Lung (tissue), 4 donors: ENCODE results near the gene KRT6B. TPM values are rescaled to one million over a fixed set of nuclear protein-coding genes. Genes with fewer than 3 reads are reported as not detected.

Experiments used
- polyA plus RNA-seq, 2 donors: library from polyadenylated mRNA; stranded (reverse); fragments of 200-250 nt; gene quantifications; one replicate each; pipeline ENCODE4 v1.2.1, GENCODE V29; 2013
- total RNA-seq, 2 donors: library from RNA; depleted of rRNA in 1 of 2; stranded (reverse); fragments of >200 nt in 1 of 2; gene quantifications; one replicate each; pipeline ENCODE4 v1.2.1, GENCODE V29; 2014 to 2021
- donor health status: Bipolar disorder and iron deficiency.
- donor health status: healthy.
- donor health status: DM: yes; HTN: yes; CAD: no.

Gene KRT6B
- total and polyA plus RNA-seq, 4 donors = 0.06 to 0.63 (median 0.25) TPM; not detected in 1

Other genes with a start within 250 kb of the KRT6B start
- gene KRT7, start 218.9 kb downstream of the KRT6B start, total RNA-seq = 1,000 to 10,000 TPM in 1 of 2 donors, 10 to 100 TPM in 1; 33.6 to 1,411 TPM
- gene KRT7, start 218.9 kb downstream of the KRT6B start, polyA plus RNA-seq = 1,000 to 10,000 TPM; 1,201 to 1,415 TPM
- 1 to 10 TPM in 1 of 2 donors, not detected in 1; 1.1 TPM for gene KRT86, start 177.5 kb downstream of the KRT6B start, total RNA-seq
- gene KRT86, start 177.5 kb downstream of the KRT6B start, polyA plus RNA-seq = under 1 TPM; 0.11 to 0.31 TPM
- gene KRT81, start 160.6 kb downstream of the KRT6B start, total RNA-seq = under 1 TPM; 0.20 to 0.61 TPM
- under 1 TPM; 0.02 to 0.26 TPM for gene KRT81, start 160.6 kb downstream of the KRT6B start, polyA plus RNA-seq
- gene KRT83, start 130.7 kb downstream of the KRT6B start, total RNA-seq = not detected
- not detected for gene KRT83, start 130.7 kb downstream of the KRT6B start, polyA plus RNA-seq
- gene KRT85, start 84.7 kb downstream of the KRT6B start, total RNA-seq = not detected
- not detected for gene KRT85, start 84.7 kb downstream of the KRT6B start, polyA plus RNA-seq
- gene KRT84, start 66.5 kb downstream of the KRT6B start, total RNA-seq = not detected
- gene KRT84, start 66.5 kb downstream of the KRT6B start, polyA plus RNA-seq = not detected
- gene KRT82, start 45.8 kb downstream of the KRT6B start, total RNA-seq = not detected
- not detected for gene KRT82, start 45.8 kb downstream of the KRT6B start, polyA plus RNA-seq
- gene KRT75, start 17.8 kb downstream of the KRT6B start, total RNA-seq = not detected
- under 1 TPM in 1 of 2 donors, not detected in 1; 0.01 TPM for gene KRT75, start 17.8 kb downstream of the KRT6B start, polyA plus RNA-seq
- gene KRT6C, start 21.7 kb upstream of the KRT6B start, total RNA-seq = not detected
- under 1 TPM; 0.08 to 0.10 TPM for gene KRT6C, start 21.7 kb upstream of the KRT6B start, polyA plus RNA-seq
- gene KRT6A, start 41.1 kb upstream of the KRT6B start, total RNA-seq = 1 to 10 TPM in 1 of 2 donors, under 1 TPM in 1; 0.65 to 7.9 TPM
- 10 to 100 TPM in 1 of 2 donors, 1 to 10 TPM in 1; 6.8 to 46.8 TPM for gene KRT6A, start 41.1 kb upstream of the KRT6B start, polyA plus RNA-seq
- gene KRT5, start 68.2 kb upstream of the KRT6B start, total RNA-seq = 10 to 100 TPM; 19.0 to 49.4 TPM
- 10 to 100 TPM; 15.8 to 48.5 TPM for gene KRT5, start 68.2 kb upstream of the KRT6B start, polyA plus RNA-seq
- not detected for gene KRT71, start 101.0 kb upstream of the KRT6B start, total RNA-seq
- gene KRT71, start 101.0 kb upstream of the KRT6B start, polyA plus RNA-seq = not detected
- not detected for gene KRT74, start 121.7 kb upstream of the KRT6B start, total RNA-seq
- not detected for gene KRT74, start 121.7 kb upstream of the KRT6B start, polyA plus RNA-seq
- gene KRT72, start 149.3 kb upstream of the KRT6B start, total RNA-seq = under 1 TPM in 1 of 2 donors, not detected in 1; 0.17 TPM
- under 1 TPM; 0.14 TPM for gene KRT72, start 149.3 kb upstream of the KRT6B start, polyA plus RNA-seq
- gene KRT73, start 166.4 kb upstream of the KRT6B start, total RNA-seq = not detected
- gene KRT73, start 166.4 kb upstream of the KRT6B start, polyA plus RNA-seq = under 1 TPM in 1 of 2 donors, not detected in 1; 0.07 TPM
- not detected for gene KRT2, start 200.1 kb upstream of the KRT6B start, total RNA-seq
- under 1 TPM in 1 of 2 donors, not detected in 1; 0.03 TPM for gene KRT2, start 200.1 kb upstream of the KRT6B start, polyA plus RNA-seq
- under 1 TPM; 0.09 to 0.82 TPM for gene KRT1, start 228.3 kb upstream of the KRT6B start, total RNA-seq
- gene KRT1, start 228.3 kb upstream of the KRT6B start, polyA plus RNA-seq = not detected